GM19351 (cell line): ENCODE results near the gene YTHDC2.
"Not testable (repeated sequence)": the region's sequence is repeated elsewhere in the genome, so short reads cannot be mapped to it uniquely, and the experiment has no call there.

ENCODE experiments used
- ATAC-seq: cut with Tn5 transposase; IDR thresholded peaks from one replicate; pipeline ENCODE4 v1.9.1; 2021; ENCODE audit warnings: mild to moderate bottlenecking, moderate library complexity; ENCODE audit not compliant: unreplicated experiment

YTHDC2 gene

GRCh38 chr5:113600255-113600905 is 86.9 kb downstream of the YTHDC2 start:
- ATAC-seq: no peak

DNA sequence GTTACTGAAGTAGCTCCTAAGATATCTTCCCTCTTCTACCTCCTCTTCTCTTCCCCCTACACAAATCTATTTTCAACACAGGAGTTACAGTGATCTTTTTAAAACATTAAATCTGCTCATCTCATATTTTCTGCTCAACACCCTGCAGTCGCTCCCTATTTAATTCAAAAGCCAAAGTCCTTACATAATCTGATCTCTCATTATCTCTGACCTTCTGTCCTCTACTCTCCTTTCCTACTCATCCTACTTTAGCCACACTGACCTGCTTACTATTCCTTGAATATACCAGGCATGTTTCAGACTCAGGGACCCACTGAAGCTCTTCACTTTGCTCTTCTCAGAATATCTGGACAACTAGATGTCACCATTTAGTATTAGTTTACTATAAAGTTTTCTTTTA is 87.9 kb downstream of the YTHDC2 start:
- no peak for ATAC-seq

- ATAC-seq: not testable (repeated sequence)
Measured at GRCh38 chr5:113603246-113603645, 89.8 kb downstream of the YTHDC2 start.

GRCh38 chr5:113606298-113607134 is 93.0 kb downstream of the YTHDC2 start:
- peak; percentile 90 for ATAC-seq

DNA sequence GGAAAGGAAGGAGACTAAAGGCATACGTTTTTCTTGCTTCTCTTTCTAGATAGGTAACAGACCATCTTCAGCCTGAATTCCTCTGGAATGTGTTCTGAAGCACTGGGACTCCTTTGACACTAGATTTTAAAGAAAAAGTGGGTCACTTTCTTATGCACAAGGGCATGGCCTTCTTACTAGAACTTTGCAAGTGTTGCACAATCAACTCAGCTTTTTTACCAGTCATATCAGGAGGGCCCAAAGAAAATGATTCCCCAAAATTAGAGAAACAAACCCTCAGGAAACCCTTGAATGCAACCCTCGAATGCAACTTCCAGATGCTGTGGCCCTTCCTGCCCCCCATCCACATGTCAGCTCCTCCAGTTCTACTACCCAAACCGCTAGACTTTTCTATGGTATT is 93.9 kb downstream of the YTHDC2 start:
- no peak for ATAC-seq

GRCh38 chr5:113608113-113608596 is 94.7 kb downstream of the YTHDC2 start:
- ATAC-seq: no peak

DNA sequence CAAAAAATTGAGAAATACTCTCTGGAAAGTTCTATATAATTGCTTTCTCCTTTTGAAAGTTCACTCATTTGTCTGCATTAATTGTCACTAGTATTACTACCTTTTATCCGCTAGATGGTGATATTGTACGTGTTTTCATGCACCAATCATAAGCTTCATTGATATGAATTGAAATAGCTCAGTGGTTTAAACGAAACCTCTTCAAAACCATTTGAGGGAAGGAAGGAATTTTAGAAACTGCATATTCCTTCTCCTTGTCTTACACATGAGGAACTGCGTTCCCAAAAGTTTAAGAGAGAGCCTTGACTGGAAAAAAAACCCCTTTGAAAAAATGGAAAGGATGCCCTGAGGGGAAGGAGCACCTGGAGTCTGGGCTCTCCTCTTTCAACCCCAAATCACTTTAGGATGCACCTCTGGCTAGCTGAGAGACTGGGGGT is 98.6 kb downstream of the YTHDC2 start:
- peak; percentile 84 for ATAC-seq

DNA sequence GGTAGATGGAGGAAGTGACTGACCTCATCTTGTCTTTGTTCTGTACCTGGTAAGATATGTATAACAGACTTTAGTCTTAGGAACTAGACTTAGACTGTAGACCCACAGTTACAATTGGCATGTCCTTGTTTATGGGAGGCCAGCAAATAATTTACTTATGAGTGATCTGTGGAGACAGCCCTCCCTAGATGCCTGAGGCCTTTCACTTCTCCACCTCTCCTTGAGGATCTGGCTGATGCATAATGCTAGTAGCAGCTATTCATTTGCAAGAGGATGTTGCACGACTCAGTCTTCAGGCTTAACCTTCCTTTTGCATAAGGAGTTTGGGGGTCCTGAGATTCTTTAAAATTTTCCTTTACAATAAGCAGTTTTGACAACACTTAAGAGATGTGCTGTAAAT is 100.7 kb downstream of the YTHDC2 start:
- no peak for ATAC-seq

- ATAC-seq: no peak
Measured at GRCh38 chr5:113615708-113616107, 102.2 kb downstream of the YTHDC2 start.

- no peak for ATAC-seq
Measured at GRCh38 chr5:113617191-113617796, 103.8 kb downstream of the YTHDC2 start.

DNA sequence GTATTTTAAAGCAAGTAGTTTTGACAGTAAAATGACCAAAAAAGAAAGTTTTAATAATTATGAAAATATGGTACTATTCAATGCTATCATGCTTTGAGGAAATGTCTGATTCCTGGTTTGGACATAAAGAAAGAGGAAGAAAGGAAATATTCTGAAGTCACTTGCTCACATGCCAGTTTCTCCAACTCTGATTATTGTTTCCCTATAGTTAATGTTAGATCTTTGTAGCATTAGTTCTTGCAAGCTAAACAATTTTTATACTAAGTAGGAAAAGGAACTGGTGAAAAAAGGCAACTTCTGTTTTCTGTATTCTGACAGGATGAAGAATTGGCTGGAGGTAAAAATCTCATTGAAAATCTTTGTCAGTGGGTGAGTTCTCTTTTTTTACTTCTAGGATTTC is 119.5 kb downstream of the YTHDC2 start:
- ATAC-seq: no peak

DNA sequence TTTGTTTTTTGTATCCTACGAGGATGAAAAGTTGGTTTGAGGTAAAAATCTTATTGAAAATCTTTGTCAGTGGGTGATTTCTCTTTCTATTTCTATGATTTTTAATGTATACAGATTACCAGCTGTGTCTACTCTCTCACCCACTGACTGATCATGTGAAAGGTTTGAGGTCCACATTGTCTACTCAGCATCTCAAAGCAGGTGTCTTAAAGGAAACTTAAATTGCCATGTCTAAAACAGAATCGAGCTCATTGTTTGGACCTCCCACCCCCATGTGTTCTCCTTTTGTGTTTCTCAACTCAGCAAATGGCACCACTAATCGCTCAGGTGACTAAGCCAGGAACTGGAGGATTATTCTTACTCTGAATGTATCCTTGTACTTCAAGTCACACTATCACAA is 121.5 kb downstream of the YTHDC2 start:
- ATAC-seq: no peak

- no peak for ATAC-seq
Measured at GRCh38 chr5:113641715-113642114, 128.2 kb downstream of the YTHDC2 start.
